H1 (cell line): ENCODE results near the gene LGALS9C. TPM values are rescaled to one million over a fixed set of nuclear protein-coding genes. Genes with fewer than 3 reads are reported as not detected.
A peak's percentile ranks its signal among the peaks of the same experiment; 100 is the strongest.
"Not testable (repeated sequence)": the region's sequence is repeated elsewhere in the genome, so short reads cannot be mapped to it uniquely, and the experiment has no call there.

Source experiments
- CTCF ChIA-PET: fragments of 300-600 bp; sonication (Branson Sonifier 250); formaldehyde crosslinking; loops from one replicate; lab custom pipeline; 2021; ENCODE audit not compliant: partially characterized antibody; lab: Charles Lee
- POLR2A ChIA-PET: fragments of 300-600 bp; sonication (Branson Sonifier 250); formaldehyde crosslinking; loops from one replicate; lab custom pipeline; 2021; ENCODE audit warnings: inconsistent platforms; ENCODE audit not compliant: partially characterized antibody; lab: Charles Lee
- DNase-seq, 2 experiments: peaks; one replicate each; pipeline versions ENCODE4 v3.0.0 to v3.0.0-alpha.2; 2010 to 2022; ENCODE audit warnings: low spot score in 2 of 2, low read depth in 1 of 2, mixed read lengths in 1 of 2
- FAIRE-seq: peaks from 2 replicates; lab custom pipeline; 2011; peaks lifted over from hg19 to GRCh38; lab: Jason Lieb, UNC
- H2AFZ ChIP-seq: 2 replicates; pipeline ENCODE4 v1.8.1; 2012; ENCODE audit warnings: low read length, inconsistent platforms
- H2AK5ac ChIP-seq: 2 replicates; pipeline ENCODE4 v1.6.1; 2013; ENCODE audit warnings: low read depth, low read length
- H2BK120ac ChIP-seq: replicated peaks from 2 replicates; pipeline ENCODE3; 2013; ENCODE audit warnings: low read depth, low read length, inconsistent platforms
- H2BK12ac ChIP-seq: 2 replicates; pipeline ENCODE4 v1.6.1; 2013; ENCODE audit warnings: low read depth, low read length
- H2BK15ac ChIP-seq: 2 replicates; pipeline ENCODE4 v1.6.1; 2013; ENCODE audit warnings: low read length
- H2BK20ac ChIP-seq: 2 replicates; pipeline ENCODE4 v1.6.1; 2013; ENCODE audit warnings: low read length
- H2BK5ac ChIP-seq: 2 replicates; pipeline ENCODE4 v1.6.1; 2013; ENCODE audit warnings: low read depth, low read length
- H3K14ac ChIP-seq: 2 replicates; pipeline ENCODE4 v1.6.1; 2013; ENCODE audit warnings: inconsistent platforms; ENCODE audit not compliant: insufficient read length
- H3K18ac ChIP-seq: 2 replicates; pipeline ENCODE4 v1.6.1; 2013; ENCODE audit warnings: low read length; ENCODE audit errors: extremely low read depth
- H3K23ac ChIP-seq: 2 replicates; pipeline ENCODE4 v1.6.1; 2013; ENCODE audit warnings: inconsistent platforms; ENCODE audit not compliant: insufficient read length
- H3K23me2 ChIP-seq: 2 replicates; pipeline ENCODE4 v1.6.1; 2013; ENCODE audit warnings: low read depth, low read length
- H3K27ac ChIP-seq: 2 replicates; pipeline ENCODE4 v1.6.1; 2011; ENCODE audit warnings: low read depth, low read length, inconsistent platforms
- H3K27me3 ChIP-seq, 4 experiments: replicated peaks in 1 of 4; 1 replicate in 1 of 4; 2 replicates in 3 of 4; pipeline versions ENCODE4 v1.6.1 to v1.8.1; 2011 to 2013; ENCODE audit warnings: low read length in 3 of 4, mild to moderate bottlenecking in 3 of 4, inconsistent platforms in 2 of 4, mixed read lengths in 2 of 4, moderate library complexity in 1 of 4; ENCODE audit not compliant: control insufficient read depth in 3 of 4, insufficient read depth in 3 of 4; ENCODE audit errors: extremely low read depth in 1 of 4
- H3K36me3 ChIP-seq, 4 experiments: 2 replicates each; pipeline versions ENCODE4 v1.6.1 to v1.8.1; 2011 to 2013; ENCODE audit warnings: mild to moderate bottlenecking in 4 of 4, low read length in 3 of 4, moderate library complexity in 2 of 4, control low read depth in 1 of 4, inconsistent platforms in 1 of 4; ENCODE audit not compliant: insufficient read depth in 4 of 4, control insufficient read depth in 2 of 4
- H3K4ac ChIP-seq: replicated peaks from 2 replicates; pipeline ENCODE3; 2013; ENCODE audit warnings: low read length, low read depth, mixed read lengths, inconsistent platforms; ENCODE audit not compliant: insufficient read length
- H3K4me1 ChIP-seq, 4 experiments: replicated peaks in 1 of 4; 1 replicate in 1 of 4; 2 replicates in 3 of 4; pipeline versions ENCODE4 v1.6.1 to v1.8.1; 2011 to 2013; ENCODE audit warnings: low read length in 3 of 4, inconsistent platforms in 2 of 4, mixed read lengths in 1 of 4; ENCODE audit not compliant: insufficient read depth in 4 of 4, control insufficient read depth in 3 of 4
- H3K4me2 ChIP-seq, 2 experiments: 2 replicates each; pipeline versions ENCODE4 v1.6.1 to v1.8.1; 2011 to 2013; ENCODE audit warnings: low read depth in 2 of 2, low read length in 2 of 2, control low read depth in 1 of 2, inconsistent platforms in 1 of 2, mild to moderate bottlenecking in 1 of 2; ENCODE audit not compliant: insufficient read depth in 1 of 2
- H3K4me3 ChIP-seq, 4 experiments: fragments of 200-600, 300-600 bp in 1 of 4; sonication (generic), shearing (Covaris generic), sonication (Bioruptor Twin) in 1 of 4; 2 replicates each; pipeline versions ENCODE4 v1.5.1 to v1.8.1; 2011 to 2016; ENCODE audit warnings: low read length in 4 of 4, low read depth in 3 of 4, control low read depth in 2 of 4, inconsistent platforms in 2 of 4, mild to moderate bottlenecking in 2 of 4, mixed read lengths in 1 of 4, moderate library complexity in 1 of 4; ENCODE audit not compliant: insufficient read depth in 2 of 4; ENCODE audit errors: extremely low read depth in 1 of 4
- H3K56ac ChIP-seq: replicated peaks from 2 replicates; pipeline ENCODE3; 2013; ENCODE audit warnings: low read depth, mild to moderate bottlenecking, mixed read lengths, low read length, inconsistent platforms; ENCODE audit not compliant: insufficient read length
- H3K79me1 ChIP-seq: 2 replicates; pipeline ENCODE4 v1.6.1; 2013; ENCODE audit warnings: low read depth, low read length, control low read depth
- H3K79me2 ChIP-seq, 2 experiments: 2 replicates each; pipeline versions ENCODE4 v1.6.1 to v1.8.1; 2012 to 2013; ENCODE audit warnings: low read length in 2 of 2, mild to moderate bottlenecking in 2 of 2, inconsistent platforms in 1 of 2; ENCODE audit not compliant: insufficient read depth in 2 of 2, control insufficient read depth in 1 of 2
- H3K9ac ChIP-seq, 4 experiments: replicated peaks in 1 of 4; 1 replicate in 1 of 4; 2 replicates in 3 of 4; pipeline versions ENCODE4 v1.6.1 to v1.8.1; 2011 to 2013; ENCODE audit warnings: low read depth in 3 of 4, low read length in 3 of 4, control low read depth in 2 of 4, mild to moderate bottlenecking in 2 of 4, moderate library complexity in 2 of 4, inconsistent platforms in 1 of 4; ENCODE audit errors: extremely low read depth in 1 of 4
- H3K9me3 ChIP-seq, 2 experiments: 2 replicates each; pipeline versions ENCODE4 v1.6.1 to v1.8.1; 2012 to 2013; ENCODE audit warnings: mild to moderate bottlenecking in 2 of 2, moderate library complexity in 2 of 2, control low read depth in 1 of 2, inconsistent platforms in 1 of 2, low read depth in 1 of 2, low read length in 1 of 2, mixed read lengths in 1 of 2; ENCODE audit not compliant: insufficient read depth in 2 of 2
- H4K20me1 ChIP-seq, 2 experiments: replicated peaks in 1 of 2; 2 replicates each; pipeline versions ENCODE3 to v1.8.1; 2011 to 2013; ENCODE audit warnings: inconsistent platforms in 2 of 2, low read length in 2 of 2, mild to moderate bottlenecking in 1 of 2; ENCODE audit not compliant: insufficient read depth in 2 of 2, control insufficient read depth in 1 of 2
- H4K5ac ChIP-seq: 2 replicates; pipeline ENCODE4 v1.6.1; 2013; ENCODE audit warnings: low read length, low read depth, mixed read lengths, inconsistent platforms; ENCODE audit not compliant: insufficient read length
- H4K8ac ChIP-seq: 2 replicates; pipeline ENCODE4 v1.8.0; 2013; ENCODE audit warnings: mild to moderate bottlenecking, moderate library complexity, low read length, inconsistent platforms; ENCODE audit not compliant: insufficient read depth; ENCODE audit errors: extremely low read depth
- H4K91ac ChIP-seq: replicated peaks from 2 replicates; pipeline ENCODE3; 2013; ENCODE audit warnings: low read length, mixed read lengths, inconsistent platforms; ENCODE audit not compliant: insufficient read length
- WGBS, 2 experiments: shearing (Covaris generic) in 1 of 2; methylation state at CpG; one replicate each; pipeline versions ENCODE4 v1.1.6 to v1.1.7; 2013 to 2015; ENCODE audit warnings: low lambda C conversion rate in 2 of 2, mixed read lengths in 2 of 2, inconsistent platforms in 1 of 2, low coverage in 1 of 2, missing lambda C conversion rate in 1 of 2; ENCODE audit not compliant: insufficient replicate concordance in 2 of 2, insufficient coverage in 1 of 2, insufficient read length in 1 of 2; ENCODE audit errors: extremely low coverage in 1 of 2, missing lambda C conversion rate in 1 of 2; 5-methylcytosine and 5-hydroxymethylcytosine counted together
- polyA plus RNA-seq, 7 experiments: library from polyadenylated mRNA; depleted of rRNA in 3 of 7; stranded (reverse) in 5 of 7; unstranded in 2 of 7; fragments of >200 nt in 5 of 7; fragments of 200-250 nt in 2 of 7; gene quantifications; 1 replicate in 5 of 7; 2 replicates in 1 of 7; 4 replicates in 1 of 7; pipeline versions ENCODE4 v1.2.1 to v1.2.3, GENCODE V29; 2011 to 2013; ENCODE audit warnings: missing spikeins in 2 of 7, mixed read lengths in 2 of 7
- total RNA-seq: library from RNA; stranded (reverse); fragmentation: NEBNext Ultra II Directional; extraction: Animal tissue kit (Norgen Biotek cat#: 25700); gene quantifications from 2 replicates; pipeline ENCODE4 v1.2.1, GENCODE V29; 2021

Gene LGALS9C
- total and polyA plus RNA-seq, 2 of the 8 experiments (the other 6 are each of a cell fraction or from before 2014, with no cell fraction given), result 0.03 TPM; not detected in 1

- CTCF ChIA-PET, H3K18ac ChIP-seq, H3K79me2 ChIP-seq, H4K20me1 ChIP-seq, H3K79me1 ChIP-seq, H4K8ac ChIP-seq, H3K23me2 ChIP-seq, H3K27ac ChIP-seq, H2BK12ac ChIP-seq, H3K36me3 ChIP-seq, H3K14ac ChIP-seq, H4K5ac ChIP-seq, H3K4me1 ChIP-seq, H3K4me3 ChIP-seq, H2AFZ ChIP-seq, H3K23ac ChIP-seq, H4K91ac ChIP-seq, H2BK15ac ChIP-seq, H2BK5ac ChIP-seq, H3K56ac ChIP-seq, H2BK120ac ChIP-seq, H3K9ac ChIP-seq, H3K4me2 ChIP-seq, DNase-seq, POLR2A ChIA-PET, H2AK5ac ChIP-seq, H3K9me3 ChIP-seq, H3K4ac ChIP-seq, H3K27me3 ChIP-seq, H2BK20ac ChIP-seq: not testable (repeated sequence)
- peak; percentile 68 for FAIRE-seq
- 100% methylated on average over 4 of the region's 13 CpGs; no CpG with 5 or more reads in 1 of the 2 experiments for WGBS, 2 experiments
Observed at GRCh38 chr17:18494250-18494768, 17.7 kb downstream of the LGALS9C start.
